COR-L47 (cell line): ENCODE results near the gene ABCC6.
"Not testable (repeated sequence)": the region's sequence is repeated elsewhere in the genome, so short reads cannot be mapped to it uniquely, and the experiment has no call there.

ENCODE experiments used
- DNase-seq: peaks from one replicate; lab custom pipeline; 2025; lab: John Stamatoyannopoulos, UW

The ABCC6 gene

GRCh38 chr16:16190546-16190945 lies 32.7 kb downstream of the ABCC6 start:
- DNase-seq: no peak

GRCh38 chr16:16189842-16190241 lies 33.5 kb downstream of the ABCC6 start:
- DNase-seq: no peak

DNA sequence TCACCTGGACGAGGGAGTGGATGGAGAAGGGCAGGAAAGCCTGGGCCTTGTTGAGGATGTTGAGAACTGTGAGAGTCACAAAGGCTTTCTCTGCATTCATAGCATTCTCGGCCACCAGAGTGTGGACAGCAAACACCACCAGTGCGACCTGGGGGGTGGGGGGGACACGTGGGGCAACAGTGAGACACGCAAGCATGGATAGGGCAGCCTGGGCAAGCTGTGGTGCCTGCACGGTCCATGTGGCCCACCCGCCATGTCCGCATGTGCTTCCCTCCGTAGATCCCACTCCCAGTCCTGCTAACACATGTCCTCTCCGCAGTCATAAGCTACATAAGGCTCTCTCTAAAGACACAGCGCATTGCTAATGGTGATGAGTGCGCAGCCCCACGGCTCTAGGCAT lies 34.5 kb downstream of the ABCC6 start:
- no peak for DNase-seq

DNA sequence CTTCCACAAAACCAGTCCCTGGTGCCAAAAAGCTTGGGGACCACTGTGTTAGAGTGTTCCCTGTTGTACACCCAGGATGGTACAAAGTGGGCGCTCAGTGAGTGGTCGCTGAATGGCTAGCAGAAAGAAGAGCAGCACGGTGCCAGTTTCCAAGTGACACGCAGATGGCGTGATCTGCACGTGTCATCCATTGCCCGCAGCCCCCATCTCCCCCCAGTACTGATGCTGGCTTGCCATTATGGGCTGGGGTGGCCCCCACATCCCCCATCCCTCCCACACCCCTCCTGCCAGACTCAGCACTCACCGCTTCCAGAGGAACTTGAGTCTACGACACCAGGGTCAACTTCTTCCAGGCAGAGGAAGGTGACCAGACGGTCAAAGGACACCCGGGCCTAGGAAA lies 36.5 kb downstream of the ABCC6 start:
- no peak for DNase-seq

- no peak for DNase-seq
Measured at GRCh38 chr16:16185095-16185494, 38.2 kb downstream of the ABCC6 start.

- no peak for DNase-seq
Measured at GRCh38 chr16:16184594-16184993, 38.7 kb downstream of the ABCC6 start.

- DNase-seq: no peak
Measured at GRCh38 chr16:16183562-16183961, 39.7 kb downstream of the ABCC6 start.

- DNase-seq: no peak
Measured at GRCh38 chr16:16182918-16183317, 40.4 kb downstream of the ABCC6 start.

DNA sequence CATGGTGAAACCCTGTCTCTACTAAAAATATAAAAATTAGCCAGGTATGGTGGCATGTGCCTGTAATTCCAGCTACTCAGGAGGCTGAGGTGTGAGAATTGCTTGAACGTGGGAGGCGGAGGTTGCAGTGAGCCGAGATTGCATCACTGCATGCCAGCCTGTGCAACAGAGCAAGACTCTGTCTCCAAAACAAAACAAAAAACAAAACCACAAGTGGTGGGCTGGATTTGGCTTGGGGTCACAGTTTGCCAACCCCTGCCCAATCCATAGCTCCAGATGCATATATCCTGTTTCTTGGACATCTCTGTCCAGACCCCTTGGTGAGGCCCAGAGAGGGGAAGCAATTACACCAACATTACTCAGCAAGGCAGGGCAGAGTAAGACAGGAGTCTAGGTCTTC lies 41.5 kb downstream of the ABCC6 start:
- not testable (repeated sequence) for DNase-seq

- no peak for DNase-seq
Measured at GRCh38 chr16:16178455-16179162, 44.7 kb downstream of the ABCC6 start.

DNA sequence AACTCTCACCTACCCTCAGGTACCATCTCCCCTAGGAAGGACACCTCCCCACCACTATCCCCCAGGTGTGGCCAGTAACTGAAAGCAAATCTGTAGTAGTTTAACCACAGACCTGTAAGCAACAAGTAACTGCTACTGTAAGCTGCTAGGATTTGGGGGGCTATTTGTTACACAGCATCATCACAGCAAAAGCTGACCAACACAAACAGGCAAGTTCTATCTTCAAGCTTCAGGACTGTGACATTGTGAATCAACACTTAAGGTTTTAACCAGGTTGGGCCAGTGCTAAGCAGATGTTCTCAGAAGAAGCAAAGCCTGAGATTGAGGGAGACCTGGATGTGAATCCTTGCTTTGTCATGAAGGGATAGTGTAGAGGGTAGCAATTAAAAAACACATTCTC lies 47.0 kb downstream of the ABCC6 start:
- no peak for DNase-seq

DNA sequence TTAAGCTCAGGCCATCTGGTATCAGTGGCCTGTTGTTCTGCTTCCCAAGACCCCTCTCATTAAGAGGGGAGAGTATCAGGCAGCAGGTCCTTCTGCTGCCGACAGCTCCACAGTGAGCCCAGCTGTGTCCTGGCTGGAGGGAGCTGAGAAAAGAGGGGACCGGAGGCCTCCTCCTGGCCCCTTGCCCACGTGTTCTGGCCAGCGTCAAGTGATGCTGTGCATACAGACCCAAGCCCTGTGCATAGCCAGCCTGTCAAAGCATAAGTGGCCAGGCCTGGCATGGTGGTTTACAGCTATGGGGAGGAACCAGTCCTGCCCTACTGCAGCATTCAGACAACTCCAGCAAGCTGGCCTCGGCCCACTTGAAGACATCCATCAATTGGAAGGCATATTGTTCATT lies 48.0 kb downstream of the ABCC6 start:
- DNase-seq: no peak

DNA sequence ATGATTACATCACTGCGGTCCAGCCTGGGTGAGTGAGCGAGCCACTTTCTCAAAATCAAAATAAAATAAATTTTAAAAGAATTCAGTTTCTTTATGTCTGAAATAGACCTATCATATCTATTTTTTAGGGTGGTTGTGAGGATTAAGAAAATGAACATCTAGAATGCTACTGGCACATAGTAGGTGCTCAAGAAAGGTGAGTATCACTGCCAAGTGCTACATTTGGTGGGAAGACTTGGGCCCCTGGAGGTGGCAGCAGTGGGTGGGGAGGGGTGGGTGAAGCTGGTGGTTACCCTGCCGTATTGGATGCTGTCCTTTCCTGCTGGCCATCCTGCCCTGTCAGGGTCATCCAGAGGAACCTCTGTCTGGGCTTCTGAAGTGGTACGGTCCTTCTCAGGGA lies 50.3 kb downstream of the ABCC6 start:
- DNase-seq: no peak

GRCh38 chr16:16171332-16171919 lies 51.9 kb downstream of the ABCC6 start:
- DNase-seq: no peak

DNA sequence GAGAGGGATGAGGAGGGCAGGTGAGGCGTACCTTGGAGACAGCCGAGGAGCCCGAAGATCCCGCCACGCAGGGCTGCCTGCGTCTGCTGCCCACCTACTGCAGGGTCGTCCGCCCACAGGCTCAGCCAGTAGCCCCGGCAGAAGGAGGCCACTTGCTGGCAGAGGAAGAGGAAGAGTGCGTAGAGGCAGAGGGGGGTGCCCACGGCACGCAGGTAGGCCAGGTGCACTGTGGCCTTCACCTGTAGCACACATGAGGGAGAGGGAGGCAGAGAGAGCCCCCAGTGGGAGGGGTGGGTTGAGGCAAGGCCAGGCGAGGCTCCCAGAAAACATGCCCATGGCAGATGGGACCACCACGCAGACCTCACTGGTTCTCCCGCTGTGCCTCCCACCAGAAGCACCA lies 53.7 kb downstream of the ABCC6 start:
- DNase-seq: no peak

GRCh38 chr16:16168431-16168830 lies 54.9 kb downstream of the ABCC6 start:
- no peak for DNase-seq

DNA sequence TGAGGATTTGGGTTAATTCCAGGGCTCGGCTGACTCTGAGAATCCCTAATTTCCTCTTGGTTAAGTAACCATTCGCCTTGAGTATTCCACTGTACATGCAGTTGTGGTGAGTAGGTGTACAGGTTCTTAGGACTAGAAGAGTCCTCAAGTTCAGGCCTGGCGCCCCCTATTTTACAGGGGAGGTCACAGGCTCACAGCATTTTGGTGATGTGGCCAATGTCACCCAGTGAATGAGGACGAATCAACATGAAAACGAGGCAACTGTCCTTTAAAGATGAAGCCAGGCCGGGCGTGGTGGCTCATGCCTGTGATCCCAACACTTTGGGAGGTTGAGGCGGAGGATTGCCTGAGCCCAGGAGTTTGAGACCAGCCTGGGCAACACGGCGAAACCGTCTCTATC lies 55.4 kb downstream of the ABCC6 start:
- DNase-seq: no peak

DNA sequence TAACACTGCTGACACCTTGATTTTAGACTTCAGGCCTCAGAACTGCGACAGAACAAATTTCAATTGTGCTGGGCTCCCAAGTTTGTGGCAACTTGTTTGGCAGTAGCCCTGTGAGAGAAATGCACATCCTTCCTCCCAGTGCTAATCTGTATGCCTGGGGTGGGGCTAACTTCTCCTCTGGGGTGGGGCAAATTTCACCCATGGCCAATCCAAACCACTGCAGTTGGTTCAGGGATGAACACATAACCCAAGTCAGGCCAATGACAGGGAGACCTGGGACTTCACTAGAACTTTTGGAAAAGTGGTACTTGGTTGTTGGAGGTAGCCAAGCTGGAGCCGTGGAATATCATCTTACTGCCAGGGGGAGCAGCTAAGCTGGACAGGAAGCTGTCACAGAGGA lies 56.3 kb downstream of the ABCC6 start:
- no peak for DNase-seq

GRCh38 chr16:16166085-16166484 lies 57.2 kb downstream of the ABCC6 start:
- no peak for DNase-seq

- DNase-seq: no peak
Measured at GRCh38 chr16:16164243-16164642, 59.1 kb downstream of the ABCC6 start.

- DNase-seq: no peak
Measured at GRCh38 chr16:16163571-16163970, 59.7 kb downstream of the ABCC6 start.

DNA sequence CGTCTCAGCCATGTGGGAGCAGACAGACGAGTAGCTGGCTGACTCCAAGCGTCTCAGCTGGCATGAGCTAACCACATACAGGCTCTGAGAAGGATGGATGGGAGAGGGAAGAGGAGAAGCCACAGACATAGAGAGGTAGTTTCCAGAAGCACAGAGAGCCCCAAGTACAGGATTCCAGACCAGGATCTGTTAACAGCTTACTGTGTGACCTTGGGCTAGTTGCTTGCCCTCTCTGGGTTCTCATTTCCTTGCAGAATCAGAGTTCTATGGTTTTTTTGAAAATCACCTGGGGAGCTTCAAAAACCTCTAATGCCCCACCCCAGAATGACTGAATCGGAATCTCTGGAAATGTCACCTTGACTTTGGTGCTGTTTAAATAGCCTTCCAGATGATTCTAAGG lies 60.2 kb downstream of the ABCC6 start:
- no peak for DNase-seq

DNA sequence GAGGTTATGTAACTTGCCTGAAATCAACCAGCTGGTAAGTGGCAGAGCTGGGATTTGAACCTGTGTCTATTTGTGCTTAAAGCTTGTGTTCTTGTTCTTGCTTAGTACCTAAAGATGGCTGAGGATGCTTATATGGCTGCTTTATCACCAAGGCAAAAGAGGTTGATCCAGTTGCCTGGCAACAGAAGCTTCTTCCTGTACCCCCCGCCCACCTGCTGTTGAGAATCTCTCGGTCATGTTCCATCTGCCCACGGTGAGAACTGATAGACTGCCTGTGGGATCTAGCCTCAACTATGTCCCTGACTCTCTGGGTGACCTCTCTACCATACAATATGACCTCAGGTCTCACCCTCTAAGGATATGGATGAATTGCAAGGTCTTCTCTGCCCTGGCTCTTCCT lies 60.7 kb downstream of the ABCC6 start:
- DNase-seq: peak; percentile 23

GRCh38 chr16:16161840-16162239 lies 61.5 kb downstream of the ABCC6 start:
- DNase-seq: not testable (repeated sequence)
